C4-2B (cell line): ENCODE results near the gene NFKBIE.
A peak's percentile ranks its signal among the peaks of the same experiment; 100 is the strongest.

Experiments
- H3K27ac ChIP-seq: fragments of 450-650 bp; 2 replicates; pipeline ENCODE4 v1.5.1; 2017
- ZFX ChIP-seq: fragments of 450-650 bp; IDR thresholded peaks from 2 replicates; pipeline ENCODE4 v1.6.1; 2017
- TF ChIP-seq, protein P1 (sequence below): fragments of 450-650 bp; conservative IDR thresholded peaks from 2 replicates; pipeline ENCODE4 v1.5.1; 2017; ENCODE audit warnings: mild to moderate bottlenecking

Gene NFKBIE

DNA sequence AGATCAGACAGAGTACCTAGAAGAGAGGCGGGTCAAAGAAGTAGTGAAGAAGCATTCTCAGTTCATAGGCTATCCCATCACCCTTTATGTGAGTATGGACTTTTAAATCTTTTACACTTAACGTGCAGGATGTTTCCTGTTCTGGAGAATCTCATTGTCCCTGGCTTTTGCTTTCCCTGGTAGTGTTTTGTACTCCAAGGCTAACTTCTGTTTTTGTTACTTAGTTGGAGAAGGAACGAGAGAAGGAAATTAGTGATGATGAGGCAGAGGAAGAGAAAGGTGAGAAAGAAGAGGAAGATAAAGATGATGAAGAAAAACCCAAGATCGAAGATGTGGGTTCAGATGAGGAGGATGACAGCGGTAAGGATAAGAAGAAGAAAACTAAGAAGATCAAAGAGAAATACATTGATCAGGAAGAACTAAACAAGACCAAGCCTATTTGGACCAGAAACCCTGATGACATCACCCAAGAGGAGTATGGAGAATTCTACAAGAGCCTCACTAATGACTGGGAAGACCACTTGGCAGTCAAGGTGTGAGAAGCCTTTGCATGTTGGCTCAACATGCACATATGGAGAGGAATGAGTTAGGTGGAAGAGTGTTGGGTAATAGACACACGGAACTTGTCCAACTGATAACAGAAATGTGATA, 15.2 kb downstream of the NFKBIE start:
- no peak overlapping the region for H3K27ac ChIP-seq

DNA sequence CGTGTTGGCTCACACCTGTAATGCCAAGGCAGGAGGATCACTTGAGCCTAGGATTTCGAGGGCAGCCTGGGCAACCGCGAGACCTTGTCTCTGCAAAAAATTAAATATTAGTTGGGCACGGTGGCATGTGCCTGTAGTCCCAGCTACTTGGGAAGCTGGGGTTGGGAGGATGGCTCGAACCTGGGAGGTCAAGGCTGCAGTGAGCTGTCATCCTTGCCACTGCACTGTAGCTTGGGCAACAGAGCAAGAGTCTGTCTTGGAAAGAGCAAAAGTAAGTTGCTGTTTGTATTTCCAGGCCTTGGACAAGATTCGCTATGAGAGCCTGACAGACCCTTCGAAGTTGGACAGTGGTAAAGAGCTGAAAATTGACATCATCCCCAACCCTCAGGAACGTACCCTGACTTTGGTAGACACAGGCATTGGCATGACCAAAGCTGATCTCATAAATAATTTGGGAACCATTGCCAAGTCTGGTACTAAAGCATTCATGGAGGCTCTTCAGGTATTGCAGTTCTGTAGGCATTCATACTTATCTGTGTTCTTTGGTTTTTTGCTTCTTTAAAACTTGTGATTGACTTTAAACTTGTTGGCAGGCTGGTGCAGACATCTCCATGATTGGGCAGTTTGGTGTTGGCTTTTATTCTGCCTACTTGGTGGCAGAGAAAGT, 16.1 kb downstream of the NFKBIE start:
- TF ChIP-seq, protein P1, sequence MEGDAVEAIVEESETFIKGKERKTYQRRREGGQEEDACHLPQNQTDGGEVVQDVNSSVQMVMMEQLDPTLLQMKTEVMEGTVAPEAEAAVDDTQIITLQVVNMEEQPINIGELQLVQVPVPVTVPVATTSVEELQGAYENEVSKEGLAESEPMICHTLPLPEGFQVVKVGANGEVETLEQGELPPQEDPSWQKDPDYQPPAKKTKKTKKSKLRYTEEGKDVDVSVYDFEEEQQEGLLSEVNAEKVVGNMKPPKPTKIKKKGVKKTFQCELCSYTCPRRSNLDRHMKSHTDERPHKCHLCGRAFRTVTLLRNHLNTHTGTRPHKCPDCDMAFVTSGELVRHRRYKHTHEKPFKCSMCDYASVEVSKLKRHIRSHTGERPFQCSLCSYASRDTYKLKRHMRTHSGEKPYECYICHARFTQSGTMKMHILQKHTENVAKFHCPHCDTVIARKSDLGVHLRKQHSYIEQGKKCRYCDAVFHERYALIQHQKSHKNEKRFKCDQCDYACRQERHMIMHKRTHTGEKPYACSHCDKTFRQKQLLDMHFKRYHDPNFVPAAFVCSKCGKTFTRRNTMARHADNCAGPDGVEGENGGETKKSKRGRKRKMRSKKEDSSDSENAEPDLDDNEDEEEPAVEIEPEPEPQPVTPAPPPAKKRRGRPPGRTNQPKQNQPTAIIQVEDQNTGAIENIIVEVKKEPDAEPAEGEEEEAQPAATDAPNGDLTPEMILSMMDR, result no peak
- no peak for TF ChIP-seq ZFX
- peak overlapping the region; percentile 31 for H3K27ac ChIP-seq

More for the DNA sequence above, 15.2 kb downstream of the NFKBIE start:
- no peak for TF ChIP-seq ZFX
- TF ChIP-seq, protein P1, result no peak

DNA sequence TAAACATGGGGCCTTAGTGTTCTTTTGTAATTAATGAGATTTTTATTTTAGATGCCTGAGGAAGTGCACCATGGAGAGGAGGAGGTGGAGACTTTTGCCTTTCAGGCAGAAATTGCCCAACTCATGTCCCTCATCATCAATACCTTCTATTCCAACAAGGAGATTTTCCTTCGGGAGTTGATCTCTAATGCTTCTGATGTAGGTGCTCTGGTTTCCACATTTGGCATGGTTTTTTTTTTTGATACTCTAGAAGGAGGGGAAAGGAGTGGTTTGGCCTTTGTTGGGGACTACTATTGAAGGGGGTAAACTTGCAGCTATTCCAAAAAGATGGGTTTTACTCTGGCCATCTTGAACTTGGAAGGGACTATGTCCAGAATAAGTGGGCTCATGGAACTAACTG, 16.8 kb downstream of the NFKBIE start:
- H3K27ac ChIP-seq, result peak overlapping the region; percentile 31; the same call in 1 of the 2 replicates
- TF ChIP-seq, protein P1, result no peak
- no peak for TF ChIP-seq ZFX

DNA sequence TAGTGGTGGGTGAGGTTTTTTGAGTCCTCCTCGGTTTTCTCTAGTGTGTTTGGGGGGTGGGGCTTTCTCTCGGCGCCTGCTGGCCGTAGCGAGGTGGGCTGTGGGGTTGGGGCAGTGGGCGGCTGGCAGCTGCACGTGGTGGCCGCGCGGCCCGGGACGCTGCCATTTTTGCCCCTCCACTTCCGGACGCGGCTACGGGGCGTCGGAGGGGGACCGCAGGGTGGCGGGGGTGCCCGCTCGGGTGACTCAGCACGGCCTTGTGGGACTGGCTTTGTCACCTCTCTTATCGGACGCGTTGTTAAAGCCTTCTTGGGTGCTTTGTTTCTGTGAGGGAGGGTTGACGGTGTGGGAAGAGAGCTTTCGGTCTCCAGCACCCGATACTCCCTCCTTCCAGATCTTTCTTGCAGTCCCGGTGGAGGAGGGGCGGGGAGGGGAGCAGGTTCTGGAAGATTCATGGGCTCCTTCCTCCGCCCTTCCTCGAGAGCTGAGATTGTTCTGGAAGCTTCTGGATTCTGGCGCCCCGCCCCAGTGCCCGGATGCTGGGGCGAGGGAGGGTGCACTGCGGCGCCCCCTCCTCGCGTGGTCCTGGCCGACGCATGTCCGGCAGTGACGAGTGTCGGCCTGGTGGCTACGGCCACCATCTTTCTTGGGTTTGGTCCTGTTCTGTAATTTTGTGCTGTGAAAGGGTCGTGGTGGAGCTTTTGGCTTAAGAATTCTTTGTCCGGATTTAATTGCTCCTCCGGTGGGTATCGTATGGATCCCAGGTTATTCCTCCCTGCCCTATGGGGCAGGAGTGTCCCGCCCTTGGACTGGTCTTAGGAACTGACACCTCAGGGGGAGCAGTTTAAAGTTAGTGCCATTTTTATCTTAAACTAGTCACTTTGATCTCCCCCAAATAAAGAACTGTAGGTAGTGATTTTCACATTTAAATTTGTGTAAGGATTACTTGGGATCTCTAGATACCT, 17.7 kb downstream of the NFKBIE start:
- H3K27ac ChIP-seq, result peak overlapping the region; percentile 95
- peak; percentile 27; the same call in 1 of the 2 replicates for TF ChIP-seq ZFX
- TF ChIP-seq, protein P1, result no peak

DNA sequence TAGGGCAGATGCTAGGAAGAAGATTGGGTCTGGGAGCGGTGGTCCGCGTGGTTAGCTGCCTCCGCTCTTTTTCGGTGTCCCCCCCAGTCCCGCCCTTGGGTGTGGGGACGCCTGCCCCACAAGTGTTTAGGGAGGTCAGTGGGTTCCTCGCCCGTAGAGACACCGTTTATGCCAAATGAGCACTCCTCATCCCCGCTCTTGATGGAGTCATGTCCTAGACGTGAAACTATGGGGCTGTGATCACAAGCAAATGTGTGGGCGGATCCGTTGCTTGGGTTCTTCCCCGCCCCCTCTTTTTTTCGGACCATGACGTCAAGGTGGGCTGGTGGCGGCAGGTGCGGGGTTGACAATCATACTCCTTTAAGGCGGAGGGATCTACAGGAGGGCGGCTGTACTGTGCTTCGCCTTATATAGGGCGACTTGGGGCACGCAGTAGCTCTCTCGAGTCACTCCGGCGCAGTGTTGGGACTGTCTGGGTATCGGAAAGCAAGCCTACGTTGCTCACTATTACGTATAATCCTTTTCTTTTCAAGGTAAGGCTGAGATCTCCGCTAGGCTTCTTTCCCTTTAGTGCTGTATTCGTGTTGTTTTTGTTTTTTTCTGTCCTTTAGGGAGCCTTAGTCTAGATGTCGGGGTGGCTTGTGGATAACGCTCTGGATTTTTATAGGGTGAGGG, 18.6 kb downstream of the NFKBIE start, which contains the start of gene HSP90AB1:
HSP90AB1 (plus strand) TSS at position 439 of the 675 bp plus-strand sequence. CDS start 1,529 bp downstream, outside the sequence.
- H3K27ac ChIP-seq, result peak within 1 kb of the TSS; percentile 95
- TF ChIP-seq, protein P1, result no peak
- no peak for TF ChIP-seq ZFX

DNA sequence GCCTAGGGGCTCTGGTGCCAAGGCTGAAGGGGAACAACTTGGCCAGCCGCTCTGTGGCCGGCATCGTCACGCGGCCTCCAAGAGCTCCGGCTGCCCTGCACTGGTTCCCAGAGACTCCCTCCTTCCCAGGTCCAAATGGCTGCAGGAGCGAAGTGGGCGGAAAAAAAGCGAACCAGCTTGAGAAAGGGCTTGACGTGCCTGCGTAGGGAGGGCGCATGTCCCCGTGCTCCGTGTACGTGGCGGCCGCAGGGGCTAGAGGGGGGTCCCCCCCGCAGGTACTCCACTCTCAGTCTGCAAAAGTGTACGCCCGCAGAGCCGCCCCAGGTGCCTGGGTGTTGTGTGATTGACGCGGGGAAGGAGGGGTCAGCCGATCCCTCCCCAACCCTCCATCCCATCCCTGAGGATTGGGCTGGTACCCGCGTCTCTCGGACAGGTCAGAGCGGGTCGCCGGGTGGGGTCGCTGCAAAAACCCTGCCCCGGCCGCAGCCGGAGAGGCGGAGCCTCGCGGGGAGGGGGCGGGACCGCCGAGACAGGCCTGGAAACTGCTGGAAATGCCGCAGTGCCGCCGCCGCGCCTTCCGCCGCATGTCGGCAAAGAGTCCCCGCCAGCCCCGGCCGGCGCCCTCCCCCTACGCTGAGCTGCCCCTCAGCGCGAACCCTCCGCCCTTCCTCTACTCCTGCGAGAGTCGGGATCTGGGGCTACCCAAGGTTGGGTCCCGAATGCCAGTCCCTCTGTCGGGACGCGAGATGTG, 19.3 kb downstream of the NFKBIE start:
- 0 out of 2 replicates have a peak, but pooled peaks have one; percentile 39 for TF ChIP-seq ZFX
- TF ChIP-seq, protein P1, result peak; percentile 58
- peak overlapping the region; percentile 95 for H3K27ac ChIP-seq
